ENCODE data around the gene MYF5. TPM values are rescaled to one million over a fixed set of nuclear protein-coding genes. Genes with fewer than 3 reads are reported as not detected.

Gene MYF5
- total and polyA plus RNA-seq, 2 experiments from 2014 or later = not detected

GRCh38 chr12:80710727-80711449 lies 5.8 kb upstream of the MYF5 start:
- no peak overlapping the region for H2AFZ ChIP-seq

GRCh38 chr12:80711866-80712265 lies 4.8 kb upstream of the MYF5 start:
- no peak for DNase-seq
- Histone ChIP-seq H3K36me3 (ENCODE audit: low read depth) (no peaks in the 10 kb centered on the region), H3K79me2 (ENCODE audit: insufficient read depth) (no peaks in the 10 kb centered on the region), H3K9ac (no peak overlapping the region), H3K9me3 (ENCODE audit: low read depth) (no peaks in the 10 kb centered on the region), H3K4me2 (ENCODE audit: unreplicated experiment) (no peak overlapping the region), H2AFZ (no peak overlapping the region), H4K20me1 (ENCODE audit: insufficient read depth) (no peaks in the 10 kb centered on the region), H3K27me3 (replicated peaks; ENCODE audit: insufficient read depth) (no peaks in the 10 kb centered on the region), H3K27ac (no peak overlapping the region), H3F3A (ENCODE audit: insufficient read depth) (no peaks in the 10 kb centered on the region), H3K4me3 (no peak overlapping the region), H3K9me2 (ENCODE audit: insufficient read depth) (no peaks in the 10 kb centered on the region), H3K4me1 (ENCODE audit: insufficient read depth) (no peaks in the 10 kb centered on the region)
- 43 to 45% methylated on average over 1 of the region's 1 CpG for WGBS, 2 experiments (ENCODE audit: low coverage in 1 of 2, low lambda C conversion rate in 2 of 2, missing lambda C conversion rate in 2 of 2)
- TF ChIP-seq EZH2 (IDR thresholded peaks at IDR 0.05; ENCODE audit: insufficient read depth, poor library complexity, severe bottlenecking) = no peak
- TF ChIP-seq EZH2phosphoT487 (IDR thresholded peaks at IDR 0.05; ENCODE audit: insufficient read depth, low read depth) = no peak
- in situ Hi-C loops (cut with MboI) = no loop called here

More at GRCh38 chr12:80710727-80711449, 5.8 kb upstream of the MYF5 start:
- no peaks in the 10 kb centered on the region for H3K9me3 ChIP-seq (ENCODE audit: low read depth)
- H3K4me2 ChIP-seq (ENCODE audit: unreplicated experiment) = no peak overlapping the region
- no peaks in the 10 kb centered on the region for H3K79me2 ChIP-seq (ENCODE audit: insufficient read depth)
- H3K36me3 ChIP-seq (ENCODE audit: low read depth) = no peaks in the 10 kb centered on the region
- no peaks in the 10 kb centered on the region for H3K4me1 ChIP-seq (ENCODE audit: insufficient read depth)
- no peaks in the 10 kb centered on the region for H3K9me2 ChIP-seq (ENCODE audit: insufficient read depth)
- no peak overlapping the region for H3K9ac ChIP-seq
- no peaks in the 10 kb centered on the region for H3F3A ChIP-seq (ENCODE audit: insufficient read depth)
- no peaks in the 10 kb centered on the region for H4K20me1 ChIP-seq (ENCODE audit: insufficient read depth)
- in situ Hi-C loops (cut with MboI) = no loop called here
- TF ChIP-seq EZH2 (IDR thresholded peaks at IDR 0.05; ENCODE audit: insufficient read depth, poor library complexity, severe bottlenecking) (no peak), EZH2phosphoT487 (IDR thresholded peaks at IDR 0.05; ENCODE audit: insufficient read depth, low read depth) (no peak)
- H3K27me3 ChIP-seq (replicated peaks; ENCODE audit: insufficient read depth) = no peaks in the 10 kb centered on the region
- no peak for DNase-seq
- H3K27ac ChIP-seq = no peak overlapping the region
- no peak overlapping the region for H3K4me3 ChIP-seq
- WGBS, 2 experiments (ENCODE audit: low coverage in 1 of 2, low lambda C conversion rate in 2 of 2, missing lambda C conversion rate in 2 of 2) = 68 to 74% methylated on average over 1 of the region's 1 CpG

GRCh38 chr12:80712866-80713265 lies 3.8 kb upstream of the MYF5 start:
- TF ChIP-seq EZH2phosphoT487 (IDR thresholded peaks at IDR 0.05; ENCODE audit: insufficient read depth, low read depth) = no peak
- no peak for TF ChIP-seq EZH2 (IDR thresholded peaks at IDR 0.05; ENCODE audit: insufficient read depth, poor library complexity, severe bottlenecking)
- Histone ChIP-seq H3K4me2 (ENCODE audit: unreplicated experiment) (no peak overlapping the region), H3K27me3 (replicated peaks; ENCODE audit: insufficient read depth) (no peaks in the 10 kb centered on the region), H3K27ac (no peak overlapping the region), H3K9me2 (ENCODE audit: insufficient read depth) (no peaks in the 10 kb centered on the region), H3K9ac (no peak overlapping the region), H3K79me2 (ENCODE audit: insufficient read depth) (no peaks in the 10 kb centered on the region), H3F3A (ENCODE audit: insufficient read depth) (no peaks in the 10 kb centered on the region), H3K9me3 (ENCODE audit: low read depth) (no peaks in the 10 kb centered on the region), H2AFZ (no peak overlapping the region), H4K20me1 (ENCODE audit: insufficient read depth) (no peaks in the 10 kb centered on the region), H3K4me1 (ENCODE audit: insufficient read depth) (no peaks in the 10 kb centered on the region), H3K4me3 (no peak overlapping the region), H3K36me3 (ENCODE audit: low read depth) (no peaks in the 10 kb centered on the region)
- no peak for DNase-seq
- in situ Hi-C loops (cut with MboI) = no loop called here

GRCh38 chr12:80713419-80713818 lies 3.3 kb upstream of the MYF5 start:
- 84 to 94% methylated on average over 4 of the region's 4 CpGs for WGBS, 2 experiments (ENCODE audit: low coverage in 1 of 2, low lambda C conversion rate in 2 of 2, missing lambda C conversion rate in 2 of 2)
- Histone ChIP-seq H3K36me3 (ENCODE audit: low read depth) (no peaks in the 10 kb centered on the region), H3K4me3 (no peak overlapping the region), H3K79me2 (ENCODE audit: insufficient read depth) (no peaks in the 10 kb centered on the region), H3F3A (ENCODE audit: insufficient read depth) (no peaks in the 10 kb centered on the region), H4K20me1 (ENCODE audit: insufficient read depth) (no peaks in the 10 kb centered on the region), H3K9ac (no peak overlapping the region), H3K27me3 (replicated peaks; ENCODE audit: insufficient read depth) (no peaks in the 10 kb centered on the region), H2AFZ (no peak overlapping the region), H3K4me1 (ENCODE audit: insufficient read depth) (no peaks in the 10 kb centered on the region), H3K9me2 (ENCODE audit: insufficient read depth) (no peaks in the 10 kb centered on the region), H3K9me3 (ENCODE audit: low read depth) (no peaks in the 10 kb centered on the region), H3K27ac (no peak overlapping the region), H3K4me2 (ENCODE audit: unreplicated experiment) (no peak overlapping the region)
- in situ Hi-C loops (cut with MboI) = no loop called here
- no peak for TF ChIP-seq EZH2 (IDR thresholded peaks at IDR 0.05; ENCODE audit: insufficient read depth, poor library complexity, severe bottlenecking)
- DNase-seq = no peak

GRCh38 chr12:80714055-80714454 lies 2.7 kb upstream of the MYF5 start:
- H3K4me1 ChIP-seq (ENCODE audit: insufficient read depth) = no peaks in the 10 kb centered on the region
- H3F3A ChIP-seq (ENCODE audit: insufficient read depth) = no peaks in the 10 kb centered on the region
- H3K9me3 ChIP-seq (ENCODE audit: low read depth) = no peaks in the 10 kb centered on the region
- TF ChIP-seq EZH2phosphoT487 (IDR thresholded peaks at IDR 0.05; ENCODE audit: insufficient read depth, low read depth) (no peak), EZH2 (IDR thresholded peaks at IDR 0.05; ENCODE audit: insufficient read depth, poor library complexity, severe bottlenecking) (no peak)
- no peaks in the 10 kb centered on the region for H3K79me2 ChIP-seq (ENCODE audit: insufficient read depth)
- WGBS, 2 experiments (ENCODE audit: low coverage in 1 of 2, low lambda C conversion rate in 2 of 2, missing lambda C conversion rate in 2 of 2) = 87 to 94% methylated on average over 16 of the region's 16 CpGs
- no peaks in the 10 kb centered on the region for H3K36me3 ChIP-seq (ENCODE audit: low read depth)
- H3K27ac ChIP-seq = no peak overlapping the region
- no peak overlapping the region for H3K4me3 ChIP-seq
- no peak overlapping the region for H3K9ac ChIP-seq
- no peaks in the 10 kb centered on the region for H3K9me2 ChIP-seq (ENCODE audit: insufficient read depth)
- H2AFZ ChIP-seq = no peak overlapping the region
- no peak for DNase-seq
- no peak overlapping the region for H3K4me2 ChIP-seq (ENCODE audit: unreplicated experiment)
- in situ Hi-C loops (cut with MboI) = no loop called here
- H3K27me3 ChIP-seq (replicated peaks; ENCODE audit: insufficient read depth) = no peaks in the 10 kb centered on the region
- H4K20me1 ChIP-seq (ENCODE audit: insufficient read depth) = no peaks in the 10 kb centered on the region
